ENCODE data around the gene PMFBP1.

The PMFBP1 gene

GRCh38 chr16:72174726-72175125 lies 2.8 kb upstream of the PMFBP1 start:
- no peak overlapping the region for H3K14ac ChIP-seq (ENCODE audit: low read length)
- no peak overlapping the region for H4K12ac ChIP-seq (ENCODE audit: low read depth, low read length)
- H3K23ac ChIP-seq (ENCODE audit: low read length) = no peak overlapping the region
- H3K4me3 ChIP-seq (ENCODE audit: low read depth, low read length) = no peak overlapping the region
- H2AK5ac ChIP-seq (ENCODE audit: low read length) = no peak overlapping the region
- no peaks in the 10 kb centered on the region for H3K79me1 ChIP-seq (ENCODE audit: low read length)
- no peaks in the 10 kb centered on the region for H3K79me2 ChIP-seq (ENCODE audit: control insufficient read depth, insufficient read depth, low read length, poor library complexity)
- no peak overlapping the region for H4K91ac ChIP-seq (ENCODE audit: low read depth, low read length)
- no peak overlapping the region for H2BK12ac ChIP-seq (ENCODE audit: low read length)
- H3K27me3 ChIP-seq (ENCODE audit: insufficient read depth, low read length) = no peaks in the 10 kb centered on the region
- no peak overlapping the region for H2BK5ac ChIP-seq (ENCODE audit: low read depth, low read length, poor library complexity)
- DNase-seq = no peak
- H2BK120ac ChIP-seq (ENCODE audit: insufficient read depth, low read length, poor library complexity) = no peak overlapping the region
- H3K9me3 ChIP-seq (ENCODE audit: insufficient read depth, low read depth, low read length) = no peaks in the 10 kb centered on the region
- H3K9ac ChIP-seq (ENCODE audit: low read length) = no peak overlapping the region
- H2AFZ ChIP-seq (ENCODE audit: insufficient read depth, low read length, poor library complexity) = no peak overlapping the region
- no peaks in the 10 kb centered on the region for H3K4me1 ChIP-seq (ENCODE audit: control insufficient read depth in 1 of 2, insufficient read depth in 2 of 2, low read length in 2 of 2)
- no peaks in the 10 kb centered on the region for H3K36me3 ChIP-seq (ENCODE audit: control insufficient read depth in 1 of 2, insufficient read depth in 2 of 2, low read length in 2 of 2)
- no peak overlapping the region for H3K4me2 ChIP-seq (ENCODE audit: low read length)
- no peak overlapping the region for H4K8ac ChIP-seq (ENCODE audit: low read depth, low read length)
- H3K18ac ChIP-seq (ENCODE audit: low read length) = no peak overlapping the region
- H3K27ac ChIP-seq (ENCODE audit: low read depth, low read length) = no peak overlapping the region
- WGBS (ENCODE audit: extremely low coverage, insufficient coverage, insufficient read length) = no CpG with 5 or more reads among the region's 2 CpGs
- no peak overlapping the region for H3K4ac ChIP-seq (ENCODE audit: low read depth, low read length)

- H2AFZ ChIP-seq (ENCODE audit: insufficient read depth, low read length, poor library complexity) = no peak overlapping the region
- no peak overlapping the region for H3K27ac ChIP-seq (ENCODE audit: low read depth, low read length)
- no peak overlapping the region for H2BK5ac ChIP-seq (ENCODE audit: low read depth, low read length, poor library complexity)
- H3K4me3 ChIP-seq (ENCODE audit: low read depth, low read length) = no peak overlapping the region
- no CpG with 5 or more reads among the region's 1 CpG for WGBS (ENCODE audit: extremely low coverage, insufficient coverage, insufficient read length)
- no peak overlapping the region for H2BK12ac ChIP-seq (ENCODE audit: low read length)
- H2BK120ac ChIP-seq (ENCODE audit: insufficient read depth, low read length, poor library complexity) = no peak overlapping the region
- no peaks in the 10 kb centered on the region for H3K36me3 ChIP-seq (ENCODE audit: control insufficient read depth in 1 of 2, insufficient read depth in 2 of 2, low read length in 2 of 2)
- H4K8ac ChIP-seq (ENCODE audit: low read depth, low read length) = no peak overlapping the region
- no peak overlapping the region for H3K23ac ChIP-seq (ENCODE audit: low read length)
- H3K4me1 ChIP-seq (ENCODE audit: control insufficient read depth in 1 of 2, insufficient read depth in 2 of 2, low read length in 2 of 2) = no peaks in the 10 kb centered on the region
- H3K9ac ChIP-seq (ENCODE audit: low read length) = no peak overlapping the region
- no peaks in the 10 kb centered on the region for H3K27me3 ChIP-seq (ENCODE audit: insufficient read depth, low read length)
- no peak overlapping the region for H3K14ac ChIP-seq (ENCODE audit: low read length)
- no peaks in the 10 kb centered on the region for H3K79me2 ChIP-seq (ENCODE audit: control insufficient read depth, insufficient read depth, low read length, poor library complexity)
- H3K79me1 ChIP-seq (ENCODE audit: low read length) = no peaks in the 10 kb centered on the region
- DNase-seq = no peak
- no peak overlapping the region for H4K12ac ChIP-seq (ENCODE audit: low read depth, low read length)
- H4K91ac ChIP-seq (ENCODE audit: low read depth, low read length) = no peak overlapping the region
- H3K9me3 ChIP-seq (ENCODE audit: insufficient read depth, low read depth, low read length) = no peaks in the 10 kb centered on the region
- no peak overlapping the region for H3K18ac ChIP-seq (ENCODE audit: low read length)
- no peak overlapping the region for H3K4ac ChIP-seq (ENCODE audit: low read depth, low read length)
- no peak overlapping the region for H2AK5ac ChIP-seq (ENCODE audit: low read length)
- H3K4me2 ChIP-seq (ENCODE audit: low read length) = no peak overlapping the region
These were observed 2.0 kb upstream of the PMFBP1 start for GRCh38 chr16:72173997-72174396.

- Histone ChIP-seq H3K4ac (ENCODE audit: low read depth, low read length) (no peak overlapping the region), H3K27ac (ENCODE audit: low read depth, low read length) (no peak overlapping the region), H2AK5ac (ENCODE audit: low read length) (no peak overlapping the region), H3K79me1 (ENCODE audit: low read length) (no peaks in the 10 kb centered on the region), H3K9me3 (ENCODE audit: insufficient read depth, low read depth, low read length) (no peaks in the 10 kb centered on the region), H3K4me3 (ENCODE audit: low read depth, low read length) (no peak overlapping the region), H3K27me3 (ENCODE audit: insufficient read depth, low read length) (no peaks in the 10 kb centered on the region), H4K91ac (ENCODE audit: low read depth, low read length) (no peak overlapping the region), H4K8ac (ENCODE audit: low read depth, low read length) (no peak overlapping the region), H2BK12ac (ENCODE audit: low read length) (no peak overlapping the region), H3K23ac (ENCODE audit: low read length) (no peak overlapping the region), H3K36me3 (ENCODE audit: control insufficient read depth in 1 of 2, insufficient read depth in 2 of 2, low read length in 2 of 2) (no peaks in the 10 kb centered on the region), H3K79me2 (ENCODE audit: control insufficient read depth, insufficient read depth, low read length, poor library complexity) (no peaks in the 10 kb centered on the region), H2BK5ac (ENCODE audit: low read depth, low read length, poor library complexity) (no peak overlapping the region), H4K12ac (ENCODE audit: low read depth, low read length) (no peak overlapping the region), H3K18ac (ENCODE audit: low read length) (no peak overlapping the region), H3K4me1 (ENCODE audit: control insufficient read depth in 1 of 2, insufficient read depth in 2 of 2, low read length in 2 of 2) (no peaks in the 10 kb centered on the region), H3K14ac (ENCODE audit: low read length) (no peak overlapping the region), H2AFZ (ENCODE audit: insufficient read depth, low read length, poor library complexity) (no peak overlapping the region), H3K4me2 (ENCODE audit: low read length) (no peak overlapping the region), H3K9ac (ENCODE audit: low read length) (no peak overlapping the region), H2BK120ac (ENCODE audit: insufficient read depth, low read length, poor library complexity) (no peak overlapping the region)
- DNase-seq = no peak
- no CpG with 5 or more reads among the region's 1 CpG for WGBS (ENCODE audit: extremely low coverage, insufficient coverage, insufficient read length)
These were observed 719 bp downstream of the PMFBP1 start for GRCh38 chr16:72171236-72171635.

- Histone ChIP-seq H4K91ac (ENCODE audit: low read depth, low read length) (no peak overlapping the region), H3K18ac (ENCODE audit: low read length) (no peak overlapping the region), H3K27ac (ENCODE audit: low read depth, low read length) (no peak overlapping the region), H3K79me1 (ENCODE audit: low read length) (no peaks in the 10 kb centered on the region), H3K14ac (ENCODE audit: low read length) (no peak overlapping the region), H3K9ac (ENCODE audit: low read length) (no peak overlapping the region), H3K9me3 (ENCODE audit: insufficient read depth, low read depth, low read length) (peaks cover 2% of the 10 kb centered on the region), H3K4me2 (ENCODE audit: low read length) (no peak overlapping the region), H4K8ac (ENCODE audit: low read depth, low read length) (no peak overlapping the region), H2BK5ac (ENCODE audit: low read depth, low read length, poor library complexity) (no peak overlapping the region), H2BK12ac (ENCODE audit: low read length) (no peak overlapping the region), H2AFZ (ENCODE audit: insufficient read depth, low read length, poor library complexity) (no peak overlapping the region), H3K4me1 (ENCODE audit: control insufficient read depth in 1 of 2, insufficient read depth in 2 of 2, low read length in 2 of 2) (no peaks in the 10 kb centered on the region), H3K79me2 (ENCODE audit: control insufficient read depth, insufficient read depth, low read length, poor library complexity) (no peaks in the 10 kb centered on the region), H3K4ac (ENCODE audit: low read depth, low read length) (no peak overlapping the region), H2BK120ac (ENCODE audit: insufficient read depth, low read length, poor library complexity) (no peak overlapping the region), H3K23ac (ENCODE audit: low read length) (no peak overlapping the region), H2AK5ac (ENCODE audit: low read length) (no peak overlapping the region), H3K36me3 (ENCODE audit: control insufficient read depth in 1 of 2, insufficient read depth in 2 of 2, low read length in 2 of 2) (no peaks in the 10 kb centered on the region), H3K27me3 (ENCODE audit: insufficient read depth, low read length) (no peaks in the 10 kb centered on the region), H3K4me3 (ENCODE audit: low read depth, low read length) (no peak overlapping the region), H4K12ac (ENCODE audit: low read depth, low read length) (no peak overlapping the region)
- DNase-seq = no peak
- WGBS (ENCODE audit: extremely low coverage, insufficient coverage, insufficient read length) = no CpG with 5 or more reads among the region's 1 CpG
These were observed 2.2 kb downstream of the PMFBP1 start for GRCh38 chr16:72169708-72170107.
